ENCODE data around the gene HTATIP2. TPM values are rescaled to one million over a fixed set of nuclear protein-coding genes. Genes with fewer than 3 reads are reported as not detected.

Gene HTATIP2
- total and polyA plus RNA-seq, 2 donors (not counting 3 experiments of a cell fraction or from before 2014, with no cell fraction given), result 37.2 to 57.6 TPM

- no peaks in the 10 kb centered on the region for H3K9me3 ChIP-seq (replicated peaks; ENCODE audit: control insufficient read depth, insufficient read depth, low read length)
- peak within 1 kb of the TSS; percentile 61 to 98 (median 71) for H3K4me3 ChIP-seq (replicated peaks in 1 of 3; ENCODE audit: insufficient read depth in 1 of 3, low read depth in 1 of 3, low read length in 3 of 3)
- H3K36me3 ChIP-seq (ENCODE audit: control insufficient read depth in 2 of 2, extremely low read depth in 1 of 2, insufficient read depth in 2 of 2, low read length in 2 of 2), result peaks cover 2% of the 10 kb centered on the region in 2 experiments
- dilution Hi-C loops (cut with MboI; ENCODE audit: extremely low pct_ligation_motif_present, low sequenced_read_pairs) (no loop called here), intact Hi-C loops (cut with micrococcal nuclease) (loop anchor here (1.0 to 2.0 kb wide), 3 partner anchors 20 to 223 kb away; no protein-coding TSS in a partner anchor)
- H3K9ac ChIP-seq (replicated peaks; ENCODE audit: extremely low read depth, insufficient read depth, low read length), result peak within 1 kb of the TSS; percentile 81
- POLR2A ChIA-PET, result no interaction called here
- H3K27me3 ChIP-seq (ENCODE audit: control insufficient read depth in 2 of 2, insufficient read depth in 2 of 2, low read length in 2 of 2), result no peaks in the 10 kb centered on the region
- no TSS peak for BruUV-seq (replicated peaks)
- FAIRE-seq (peak; percentile 82), DNase-seq (ENCODE audit: low read depth, low spot score) (peak; percentile 97)
- H4K20me1 ChIP-seq (replicated peaks; ENCODE audit: control insufficient read depth, extremely low read depth, insufficient read depth, low read length), result no peaks in the 10 kb centered on the region
- peak within 1 kb of the TSS; percentile 88 for H3K4me2 ChIP-seq (ENCODE audit: insufficient read depth, low read length)
- peaks cover 13% of the 10 kb centered on the region for H3K4me1 ChIP-seq (ENCODE audit: control insufficient read depth, extremely low read depth, insufficient read depth, low read length)
- H2AFZ ChIP-seq (ENCODE audit: low read depth, low read length), result peak within 1 kb of the TSS; percentile 60
- no peaks in the 10 kb centered on the region for H3K9me1 ChIP-seq (replicated peaks; ENCODE audit: control insufficient read depth, extremely low read depth, insufficient read depth, low read length)
- CTCF ChIA-PET, result interaction anchor here (0.7 to 2.2 kb wide), 10 partner anchors 10 to 259 kb away, joined by 3 to 15 read pairs (median 3); no protein-coding TSS in a partner anchor
- TF ChIP-seq JUN (IDR thresholded peaks at IDR 0.05; ENCODE audit: borderline replicate concordance, insufficient read depth, insufficient read length, low read depth), result no peak
- TF ChIP-seq, protein P1, sequence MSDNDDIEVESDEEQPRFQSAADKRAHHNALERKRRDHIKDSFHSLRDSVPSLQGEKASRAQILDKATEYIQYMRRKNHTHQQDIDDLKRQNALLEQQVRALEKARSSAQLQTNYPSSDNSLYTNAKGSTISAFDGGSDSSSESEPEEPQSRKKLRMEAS (IDR thresholded peaks at IDR 0.05; ENCODE audit: insufficient read depth, insufficient read length), result peak; percentile 94
- TF ChIP-seq POLR2AphosphoS5 (IDR thresholded peaks at IDR 0.05; ENCODE audit: insufficient read depth, low read depth, low read length), result peak; percentile 96
- TF ChIP-seq EZH2 (IDR thresholded peaks at IDR 0.05; ENCODE audit: borderline replicate concordance, low read depth, low read length, severe bottlenecking), result no peak
- TF ChIP-seq CTCF (IDR thresholded peaks at IDR 0.05; ENCODE audit: extremely low read depth in 1 of 2, insufficient read depth in 1 of 2, low read depth in 1 of 2, low read length in 2 of 2), result peak in 1 of 2 donors; percentile 99
- peak; percentile 31 for TF ChIP-seq FOS (IDR thresholded peaks at IDR 0.05; ENCODE audit: borderline replicate concordance, insufficient read depth, low read length)
- TF ChIP-seq POLR2A (IDR thresholded peaks at IDR 0.05; ENCODE audit: low read depth, low read length), result peak; percentile 97
- peaks cover 12% of the 10 kb centered on the region for H3K79me2 ChIP-seq (ENCODE audit: control insufficient read depth, insufficient read depth, low read length)
- peak within 1 kb of the TSS; percentile 61 for H3K27ac ChIP-seq (ENCODE audit: insufficient read depth, low read depth, low read length)
These were observed 24.0 kb downstream of the HTATIP2 start, which contains the start of gene PRMT3 for GRCh38 chr11:20387261-20388095. Gene PRMT3, plus strand, starts transcription at chr11:20387716. Its CDS starts 31 bp downstream, at chr11:20387747.

All from endothelial cell of umbilical vein (primary cell).